GM23338 (cell line): ENCODE results near the gene RNF157. TPM values are rescaled to one million over a fixed set of nuclear protein-coding genes. Genes with fewer than 3 reads are reported as not detected.
A peak's percentile ranks its signal among the peaks of the same experiment; 100 is the strongest.

Experiments used
- ATAC-seq: fragments of 200-7000 bp; cut with Tn5 transposase; 3 replicates; pipeline ENCODE4 v1.9.1; 2020
- DNase-seq: peaks from one replicate; pipeline ENCODE4 v3.0.0-alpha.2; 2015; ENCODE audit warnings: low spot score
- H2AFZ ChIP-seq: fragments of 200-600 bp; sonication (generic); 2 replicates; pipeline ENCODE4 v1.8.0; 2016; ENCODE audit warnings: antibody characterized with exemption, mild to moderate bottlenecking, moderate library complexity
- H3F3A ChIP-seq: fragments of 200-600 bp; sonication (generic); replicated peaks from 2 replicates; pipeline ENCODE4 v1.8.0; 2017; ENCODE audit warnings: antibody characterized with exemption, mixed run types, low read depth
- H3K27ac ChIP-seq: fragments of 200-600 bp; sonication (generic); 2 replicates; pipeline ENCODE4 v1.6.1; 2016; ENCODE audit warnings: low read depth
- H3K27me3 ChIP-seq: fragments of 200-600 bp; sonication (generic); 2 replicates; pipeline ENCODE4 v1.8.0; 2016; ENCODE audit warnings: mild to moderate bottlenecking, mixed run types, moderate library complexity; ENCODE audit not compliant: insufficient read depth
- H3K36me3 ChIP-seq: fragments of 200-600 bp; sonication (generic); 2 replicates; pipeline ENCODE4 v1.8.0; 2016; ENCODE audit warnings: mild to moderate bottlenecking; ENCODE audit not compliant: insufficient read depth
- H3K4me1 ChIP-seq: fragments of 200-600 bp; sonication (generic); 2 replicates; pipeline ENCODE4 v1.8.0; 2016; ENCODE audit warnings: mild to moderate bottlenecking, moderate library complexity; ENCODE audit not compliant: insufficient read depth
- H3K4me2 ChIP-seq: fragments of 200-600 bp; sonication (generic); 2 replicates; pipeline ENCODE4 v1.7.1; 2017; ENCODE audit warnings: mixed run types
- H3K4me3 ChIP-seq: fragments of 200-600 bp; sonication (generic); 2 replicates; pipeline ENCODE4 v1.6.1; 2016; ENCODE audit warnings: mixed run types
- H3K79me2 ChIP-seq: fragments of 200-600 bp; sonication (generic); replicated peaks from 2 replicates; pipeline ENCODE4 v1.8.0; 2017; ENCODE audit warnings: mild to moderate bottlenecking; ENCODE audit not compliant: insufficient read depth
- H3K9me2 ChIP-seq: fragments of 200-600 bp; sonication (generic); 2 replicates; pipeline ENCODE4 v1.8.0; 2017; ENCODE audit not compliant: insufficient read depth
- H4K20me1 ChIP-seq: fragments of 200-600 bp; sonication (generic); replicated peaks from 2 replicates; pipeline ENCODE4 v1.8.0; 2017; ENCODE audit warnings: mild to moderate bottlenecking; ENCODE audit not compliant: insufficient read depth
- H3K27ac Mint-ChIP-seq: 2 replicates; pipeline ENCODE4 v1.8.0; 2020; ENCODE audit warnings: inconsistent platforms, mild to moderate bottlenecking, moderate library complexity, mixed read lengths
- H3K27me3 Mint-ChIP-seq: 3 replicates; pipeline ENCODE4 v1.8.0; 2022; ENCODE audit warnings: low read depth, mild to moderate bottlenecking, moderate library complexity, mixed read lengths, inconsistent platforms; ENCODE audit not compliant: insufficient read depth, poor library complexity
- H3K36me3 Mint-ChIP-seq: 3 replicates; pipeline ENCODE4 v1.8.0; 2021; ENCODE audit warnings: low read depth, mild to moderate bottlenecking, inconsistent platforms, moderate library complexity, mixed read lengths
- H3K4me1 Mint-ChIP-seq: 3 replicates; pipeline ENCODE4 v1.8.0; 2020; ENCODE audit warnings: mild to moderate bottlenecking, inconsistent platforms, mixed read lengths
- H3K4me3 Mint-ChIP-seq: 3 replicates; pipeline ENCODE4 v1.8.0; 2021; ENCODE audit warnings: moderate library complexity, mild to moderate bottlenecking, inconsistent platforms, mixed read lengths
- H3K9me3 Mint-ChIP-seq: 3 replicates; pipeline ENCODE4 v1.8.0; 2020; ENCODE audit warnings: moderate library complexity, mild to moderate bottlenecking, inconsistent platforms, mixed read lengths
- CREB1 ChIP-seq: fragments of 250-450 bp; sonication (Bioruptor Pico); IDR thresholded peaks from 2 replicates; pipeline ENCODE4 v1.5.0; 2020; ENCODE audit warnings: low read depth, mild to moderate bottlenecking, moderate library complexity
- CTCF ChIP-seq, 2 experiments: fragments of 200-600 bp in 1 of 2; sonication (generic) in 1 of 2; conservative IDR thresholded peaks; 2 replicates each; pipeline versions ENCODE4 v1.5.1 to v1.6.1; 2016 to 2017; ENCODE audit warnings: antibody characterized with exemption in 2 of 2, low read depth in 2 of 2, mild to moderate bottlenecking in 2 of 2, moderate library complexity in 1 of 2
- ETS1 ChIP-seq: IDR thresholded peaks from 2 replicates; pipeline ENCODE4 v1.6.1; 2016; ENCODE audit warnings: antibody characterized with exemption
- EZH2 ChIP-seq: fragments of 200-600 bp; sonication (generic); IDR thresholded peaks from one replicate; pipeline ENCODE4 v1.8.0; 2017; ENCODE audit warnings: antibody characterized with exemption, mild to moderate bottlenecking, low read depth; ENCODE audit not compliant: unreplicated experiment
- EZH2phosphoT487 ChIP-seq: fragments of 200-600 bp; sonication (generic); IDR thresholded peaks from one replicate; pipeline ENCODE4 v1.8.1; 2018; ENCODE audit warnings: antibody characterized with exemption; ENCODE audit not compliant: unreplicated experiment
- JUNB ChIP-seq: IDR thresholded peaks from one replicate; pipeline ENCODE4 v1.6.1; 2016; ENCODE audit warnings: antibody characterized with exemption; ENCODE audit not compliant: unreplicated experiment
- NANOG ChIP-seq: IDR thresholded peaks from 2 replicates; pipeline ENCODE4 v1.6.1; 2016; ENCODE audit warnings: antibody characterized with exemption, borderline replicate concordance
- POLR2AphosphoS5 ChIP-seq: IDR thresholded peaks from 2 replicates; pipeline ENCODE4 v1.6.1; 2016; ENCODE audit warnings: antibody characterized with exemption, low read depth
- REST ChIP-seq: IDR thresholded peaks from one replicate; pipeline ENCODE4 v1.6.1; 2018; ENCODE audit warnings: antibody characterized with exemption; ENCODE audit not compliant: unreplicated experiment
- STAT1 ChIP-seq: IDR thresholded peaks from one replicate; pipeline ENCODE4 v1.6.1; 2016; ENCODE audit warnings: antibody characterized with exemption; ENCODE audit not compliant: unreplicated experiment
- ZNF114 ChIP-seq: fragments of 250-450 bp; sonication (Bioruptor Pico); IDR thresholded peaks from 2 replicates; pipeline ENCODE4 v1.5.0; 2020; ENCODE audit warnings: mild to moderate bottlenecking, moderate library complexity
- ZNF331 ChIP-seq: fragments of 250-450 bp; sonication (Bioruptor Pico); IDR thresholded peaks from 2 replicates; pipeline ENCODE4 v1.5.0; 2020; ENCODE audit warnings: low read depth, mild to moderate bottlenecking, moderate library complexity
- ZNF462 ChIP-seq: fragments of 250-450 bp; sonication (Bioruptor Pico); IDR thresholded peaks from 2 replicates; pipeline ENCODE4 v1.5.0; 2020; ENCODE audit warnings: mild to moderate bottlenecking, moderate library complexity
- polyA plus RNA-seq: library from polyadenylated mRNA; unstranded; fragments of >200 nt; fragmentation: Nextera tagmentation; extraction: Ambion mirVana; gene quantifications from 2 replicates; pipeline ENCODE4 v1.2.1, GENCODE V29; 2016
- total RNA-seq: library from RNA; depleted of rRNA; stranded (reverse); fragments of >200 nt; shearing (Covaris generic); gene quantifications from 2 replicates; pipeline ENCODE4 v1.2.3, GENCODE V29; 2014

RNF157 gene
- total and polyA plus RNA-seq, 2 experiments from 2014 or later: 7.8 to 11.7 TPM

GRCh38 chr17:76134911-76135809 is 105.1 kb downstream of the RNF157 start:
- Mint-ChIP-seq H3K9me3 (no peaks in the 10 kb centered on the region; the same call in 2 of the 3 replicates), H3K36me3 (no peaks in the 10 kb centered on the region), H3K27ac (peak overlapping the region; percentile 89), H3K4me1 (peaks cover 71% of the 10 kb centered on the region), H3K27me3 (peaks cover 68% of the 10 kb centered on the region), H3K4me3 (peak overlapping the region; percentile 63)
- Histone ChIP-seq H3K4me2 (peak overlapping the region; percentile 91), H3K27ac (peak overlapping the region; percentile 93), H3F3A (peaks cover 32% of the 10 kb centered on the region), H3K4me1 (peaks cover 86% of the 10 kb centered on the region), H4K20me1 (no peaks in the 10 kb centered on the region), H3K9me2 (no peaks in the 10 kb centered on the region), H2AFZ (no peak overlapping the region), H3K27me3 (peaks cover 81% of the 10 kb centered on the region), H3K36me3 (no peaks in the 10 kb centered on the region), H3K4me3 (peak overlapping the region; percentile 85), H3K79me2 (no peaks in the 10 kb centered on the region)
- TF ChIP-seq ZNF462 (CRISPR knock-in tag): no peak
- TF ChIP-seq POLR2AphosphoS5: peak; percentile 21; the same call in 1 of the 2 replicates
- TF ChIP-seq CTCF (conservative IDR thresholded peaks at IDR 0.05; ENCODE audit: low read depth in 2 of 2): peak; percentile 27 to 33
- no peak for TF ChIP-seq JUNB
- no peak for TF ChIP-seq REST
- no peak for TF ChIP-seq ETS1
- TF ChIP-seq EZH2phosphoT487: no peak
- TF ChIP-seq ZNF331 (CRISPR knock-in tag): no peak
- TF ChIP-seq EZH2: no peak
- no peak for TF ChIP-seq CREB1 (CRISPR knock-in tag)
- 0 out of 2 replicates have a peak, but pooled peaks have one; percentile 32 for TF ChIP-seq NANOG
- TF ChIP-seq ZNF114 (CRISPR knock-in tag): no peak
- no peak for TF ChIP-seq STAT1
- DNase-seq (peak; percentile 93), ATAC-seq (peak; percentile 21)
